ENCODE data around the gene EDEM2. TPM values are rescaled to one million over a fixed set of nuclear protein-coding genes. Genes with fewer than 3 reads are reported as not detected.

The EDEM2 gene
- total RNA-seq, 1 experiment from 2014 or later = 22.8 TPM

DNA sequence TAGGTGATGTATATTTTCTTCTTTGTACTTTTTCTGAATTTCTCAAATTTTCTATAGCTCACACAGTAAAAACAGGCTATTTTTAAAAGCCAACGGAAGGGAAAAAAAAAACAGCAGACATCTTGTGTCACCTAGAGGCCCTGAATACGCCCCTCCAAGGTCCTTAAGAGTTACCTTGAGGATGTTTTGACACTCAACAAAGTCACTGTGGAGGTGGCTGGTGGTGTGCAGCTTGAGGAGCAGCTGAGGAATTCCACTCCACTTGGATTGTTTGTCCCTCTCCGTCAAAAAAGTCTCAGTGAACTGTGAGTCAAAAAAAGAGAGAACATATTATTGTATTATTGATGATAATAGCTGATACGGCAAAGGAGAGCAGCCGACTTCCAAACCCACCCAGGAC, 69.3 kb downstream of the EDEM2 start:
- DNase-seq (ENCODE audit: low read depth, low spot score) (no peak), ATAC-seq (no peak)
- ChIA-PET CTCF (no interaction called here), POLR2A (no interaction called here), RAD21 (ENCODE audit: low non-redundant PET in 1 of 2, low total read pairs in 2 of 2, uncharacterized antibody in 2 of 2, unreplicated experiment in 2 of 2) (no interaction called here)
- Histone ChIP-seq H3K4me1 (ENCODE audit: control insufficient read depth in 1 of 2, insufficient read depth in 2 of 2, low read length in 2 of 2) (no peaks in the 10 kb centered on the region), H3K9me2 (ENCODE audit: insufficient read depth) (no peaks in the 10 kb centered on the region), H3K9ac (ENCODE audit: low read length) (no peak overlapping the region), H3K4me2 (ENCODE audit: low read length) (no peak overlapping the region), H3K27me3 (ENCODE audit: insufficient read depth, low read length) (no peaks in the 10 kb centered on the region), H4K20me1 (ENCODE audit: insufficient read depth) (no peaks in the 10 kb centered on the region), H3K79me2 (ENCODE audit: insufficient read depth, low read length) (peaks cover 51% of the 10 kb centered on the region), H3K4me3 (replicated peaks in 1 of 2; ENCODE audit: low read depth in 1 of 2, low read length in 2 of 2) (no peak overlapping the region), H3K9me3 (ENCODE audit: control insufficient read depth in 1 of 2, insufficient read depth in 1 of 2, low read depth in 1 of 2, low read length in 2 of 2) (no peaks in the 10 kb centered on the region), H3K27ac (ENCODE audit: low read depth, low read length) (no peak overlapping the region), H3K36me3 (ENCODE audit: control insufficient read depth in 1 of 2, insufficient read depth in 2 of 2, low read length in 2 of 2) (peaks cover 10 to 13% of the 10 kb centered on the region in 2 experiments; a peak in 3 of 4 replicates), H2AFZ (ENCODE audit: low read depth, low read length, poor library complexity, severe bottlenecking) (no peak overlapping the region)
- TF ChIP-seq, protein P1, sequence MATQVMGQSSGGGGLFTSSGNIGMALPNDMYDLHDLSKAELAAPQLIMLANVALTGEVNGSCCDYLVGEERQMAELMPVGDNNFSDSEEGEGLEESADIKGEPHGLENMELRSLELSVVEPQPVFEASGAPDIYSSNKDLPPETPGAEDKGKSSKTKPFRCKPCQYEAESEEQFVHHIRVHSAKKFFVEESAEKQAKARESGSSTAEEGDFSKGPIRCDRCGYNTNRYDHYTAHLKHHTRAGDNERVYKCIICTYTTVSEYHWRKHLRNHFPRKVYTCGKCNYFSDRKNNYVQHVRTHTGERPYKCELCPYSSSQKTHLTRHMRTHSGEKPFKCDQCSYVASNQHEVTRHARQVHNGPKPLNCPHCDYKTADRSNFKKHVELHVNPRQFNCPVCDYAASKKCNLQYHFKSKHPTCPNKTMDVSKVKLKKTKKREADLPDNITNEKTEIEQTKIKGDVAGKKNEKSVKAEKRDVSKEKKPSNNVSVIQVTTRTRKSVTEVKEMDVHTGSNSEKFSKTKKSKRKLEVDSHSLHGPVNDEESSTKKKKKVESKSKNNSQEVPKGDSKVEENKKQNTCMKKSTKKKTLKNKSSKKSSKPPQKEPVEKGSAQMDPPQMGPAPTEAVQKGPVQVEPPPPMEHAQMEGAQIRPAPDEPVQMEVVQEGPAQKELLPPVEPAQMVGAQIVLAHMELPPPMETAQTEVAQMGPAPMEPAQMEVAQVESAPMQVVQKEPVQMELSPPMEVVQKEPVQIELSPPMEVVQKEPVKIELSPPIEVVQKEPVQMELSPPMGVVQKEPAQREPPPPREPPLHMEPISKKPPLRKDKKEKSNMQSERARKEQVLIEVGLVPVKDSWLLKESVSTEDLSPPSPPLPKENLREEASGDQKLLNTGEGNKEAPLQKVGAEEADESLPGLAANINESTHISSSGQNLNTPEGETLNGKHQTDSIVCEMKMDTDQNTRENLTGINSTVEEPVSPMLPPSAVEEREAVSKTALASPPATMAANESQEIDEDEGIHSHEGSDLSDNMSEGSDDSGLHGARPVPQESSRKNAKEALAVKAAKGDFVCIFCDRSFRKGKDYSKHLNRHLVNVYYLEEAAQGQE (IDR thresholded peaks at IDR 0.05; ENCODE audit: low read depth) = no peak
- BruUV-seq (replicated peaks) = no TSS peak
- intact Hi-C loops (cut with micrococcal nuclease) = no loop called here

DNA sequence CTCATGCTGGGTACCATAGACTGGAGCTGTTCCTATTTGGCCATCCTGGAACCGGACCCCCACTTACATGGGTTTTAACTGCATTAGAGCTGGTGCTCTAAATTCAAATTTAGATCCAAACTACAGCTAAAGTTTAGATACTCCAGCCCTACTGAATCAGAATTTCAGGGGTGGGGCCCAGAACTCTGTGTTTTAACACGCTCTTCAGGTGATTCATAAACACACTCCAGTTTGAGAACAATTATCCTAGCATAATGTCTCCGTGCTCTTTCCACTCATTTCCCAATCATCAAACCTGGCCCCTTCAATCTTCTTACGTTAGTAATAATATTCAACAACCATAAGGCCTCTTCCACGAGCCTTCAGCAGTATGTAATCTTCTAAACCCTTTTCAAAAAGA, 69.8 kb downstream of the EDEM2 start:
- ChIA-PET POLR2A (no interaction called here), RAD21 (ENCODE audit: low non-redundant PET in 1 of 2, low total read pairs in 2 of 2, uncharacterized antibody in 2 of 2, unreplicated experiment in 2 of 2) (no interaction called here), CTCF (no interaction called here)
- no peak for DNase-seq (ENCODE audit: low read depth, low spot score)
- no peak overlapping the region for H3K4me2 ChIP-seq (ENCODE audit: low read length)
- intact Hi-C loops (cut with micrococcal nuclease) = no loop called here
- H3K9ac ChIP-seq (ENCODE audit: low read length) = no peak overlapping the region
- H3K9me2 ChIP-seq (ENCODE audit: insufficient read depth) = no peaks in the 10 kb centered on the region
- no peak for ATAC-seq
- BruUV-seq (replicated peaks) = no TSS peak
- H3K4me3 ChIP-seq (replicated peaks in 1 of 2; ENCODE audit: low read depth in 1 of 2, low read length in 2 of 2) = no peak overlapping the region
- peaks cover 46% of the 10 kb centered on the region for H3K79me2 ChIP-seq (ENCODE audit: insufficient read depth, low read length)
- no peaks in the 10 kb centered on the region for H4K20me1 ChIP-seq (ENCODE audit: insufficient read depth)
- H3K27me3 ChIP-seq (ENCODE audit: insufficient read depth, low read length) = no peaks in the 10 kb centered on the region
- no peaks in the 10 kb centered on the region for H3K9me3 ChIP-seq (ENCODE audit: control insufficient read depth in 1 of 2, insufficient read depth in 1 of 2, low read depth in 1 of 2, low read length in 2 of 2)
- no peak overlapping the region for H2AFZ ChIP-seq (ENCODE audit: low read depth, low read length, poor library complexity, severe bottlenecking)
- H3K27ac ChIP-seq (ENCODE audit: low read depth, low read length) = no peak overlapping the region
- H3K4me1 ChIP-seq (ENCODE audit: control insufficient read depth in 1 of 2, insufficient read depth in 2 of 2, low read length in 2 of 2) = no peaks in the 10 kb centered on the region
- peaks cover 10 to 13% of the 10 kb centered on the region in 2 experiments; a peak in 3 of 4 replicates for H3K36me3 ChIP-seq (ENCODE audit: control insufficient read depth in 1 of 2, insufficient read depth in 2 of 2, low read length in 2 of 2)
- TF ChIP-seq, protein P2, sequence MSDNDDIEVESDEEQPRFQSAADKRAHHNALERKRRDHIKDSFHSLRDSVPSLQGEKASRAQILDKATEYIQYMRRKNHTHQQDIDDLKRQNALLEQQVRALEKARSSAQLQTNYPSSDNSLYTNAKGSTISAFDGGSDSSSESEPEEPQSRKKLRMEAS (IDR thresholded peaks at IDR 0.05) = no peak
- TF ChIP-seq CEBPB (IDR thresholded peaks at IDR 0.05; ENCODE audit: low read depth) (no peak), JUND (IDR thresholded peaks at IDR 0.05) (no peak), TCF7L2 (IDR thresholded peaks at IDR 0.05; ENCODE audit: borderline replicate concordance, extremely low read depth, insufficient read depth, insufficient read length) (no peak), FOSL1 (IDR thresholded peaks at IDR 0.05; ENCODE audit: low read depth) (no peak), POLR2AphosphoS5 (IDR thresholded peaks at IDR 0.05; ENCODE audit: low read depth, low read length) (no peak), SP1 (IDR thresholded peaks at IDR 0.05; ENCODE audit: low read depth) (no peak), EGR1 (IDR thresholded peaks at IDR 0.05; ENCODE audit: low read depth) (no peak)
- TF ChIP-seq, protein P3, sequence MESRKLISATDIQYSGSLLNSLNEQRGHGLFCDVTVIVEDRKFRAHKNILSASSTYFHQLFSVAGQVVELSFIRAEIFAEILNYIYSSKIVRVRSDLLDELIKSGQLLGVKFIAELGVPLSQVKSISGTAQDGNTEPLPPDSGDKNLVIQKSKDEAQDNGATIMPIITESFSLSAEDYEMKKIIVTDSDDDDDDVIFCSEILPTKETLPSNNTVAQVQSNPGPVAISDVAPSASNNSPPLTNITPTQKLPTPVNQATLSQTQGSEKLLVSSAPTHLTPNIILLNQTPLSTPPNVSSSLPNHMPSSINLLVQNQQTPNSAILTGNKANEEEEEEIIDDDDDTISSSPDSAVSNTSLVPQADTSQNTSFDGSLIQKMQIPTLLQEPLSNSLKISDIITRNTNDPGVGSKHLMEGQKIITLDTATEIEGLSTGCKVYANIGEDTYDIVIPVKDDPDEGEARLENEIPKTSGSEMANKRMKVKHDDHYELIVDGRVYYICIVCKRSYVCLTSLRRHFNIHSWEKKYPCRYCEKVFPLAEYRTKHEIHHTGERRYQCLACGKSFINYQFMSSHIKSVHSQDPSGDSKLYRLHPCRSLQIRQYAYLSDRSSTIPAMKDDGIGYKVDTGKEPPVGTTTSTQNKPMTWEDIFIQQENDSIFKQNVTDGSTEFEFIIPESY (IDR thresholded peaks at IDR 0.05; ENCODE audit: extremely low read depth, insufficient replicate concordance, low read length) = no peak
- TF ChIP-seq, protein P4, sequence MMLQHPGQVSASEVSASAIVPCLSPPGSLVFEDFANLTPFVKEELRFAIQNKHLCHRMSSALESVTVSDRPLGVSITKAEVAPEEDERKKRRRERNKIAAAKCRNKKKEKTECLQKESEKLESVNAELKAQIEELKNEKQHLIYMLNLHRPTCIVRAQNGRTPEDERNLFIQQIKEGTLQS (IDR thresholded peaks at IDR 0.05) = no peak

All from HCT116 (cell line).